ENCODE results near the gene RXFP3.
"Not testable (repeated sequence)": the region's sequence is repeated elsewhere in the genome, so short reads cannot be mapped to it uniquely, and the experiment has no call there.

GRCh38 chr5:33914844-33915243, 21.3 kb upstream of the RXFP3 start:
- not testable (repeated sequence) for TF ChIP-seq CTCF (conservative IDR thresholded peaks at IDR 0.05; ENCODE audit: low read length); EZH2phosphoT487 (IDR thresholded peaks at IDR 0.05; ENCODE audit: borderline replicate concordance)

All from Loucy (cell line).